Eye (tissue), 1 donor: ENCODE data around the gene LYPD4.
A peak's percentile ranks its signal among the peaks of the same experiment; 100 is the strongest.
"Not testable (repeated sequence)": the region's sequence is repeated elsewhere in the genome, so short reads cannot be mapped to it uniquely, and the experiment has no call there.

Experiments
- DNase-seq: peaks from one replicate; pipeline ENCODE4 v3.0.0-alpha.2; 2015

LYPD4 gene

DNA sequence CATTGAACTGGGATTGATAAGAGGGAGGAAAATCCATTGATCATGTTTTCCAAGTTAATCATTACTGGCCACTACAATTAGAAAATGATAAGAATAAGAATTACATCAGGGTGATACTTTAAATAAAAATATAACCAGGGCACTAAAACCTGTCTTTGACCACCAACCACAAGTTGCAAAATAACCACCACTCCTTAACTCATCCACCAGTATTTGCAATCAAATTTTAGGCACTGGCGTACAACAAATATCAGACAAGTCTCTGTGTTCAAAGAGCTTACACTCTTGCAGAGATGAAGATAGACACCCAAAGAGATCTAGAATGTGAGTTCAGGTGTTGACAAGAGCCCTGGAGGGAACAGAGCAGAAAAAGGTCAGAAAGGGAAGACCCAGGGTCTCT lies 47.6 kb downstream of the LYPD4 start:
- no peak for DNase-seq

DNA sequence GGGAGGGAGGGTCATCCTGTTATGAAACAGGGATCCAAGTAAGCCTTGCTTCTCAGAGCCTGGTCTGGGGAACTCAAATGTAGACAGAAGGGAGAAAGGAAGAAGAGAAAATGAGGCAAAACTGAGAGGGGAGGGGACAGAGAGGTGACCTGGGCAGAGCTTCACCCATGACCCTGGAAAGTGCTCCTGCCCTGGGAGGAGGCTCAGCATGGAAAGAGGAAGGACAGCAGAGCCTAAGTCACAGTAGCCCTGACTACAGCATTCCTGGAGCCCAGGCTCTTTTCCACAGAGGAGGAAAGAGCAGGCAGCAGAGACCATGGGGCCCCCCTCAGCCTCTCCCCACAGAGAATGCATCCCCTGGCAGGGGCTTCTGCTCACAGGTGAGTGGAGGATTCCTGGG lies 48.1 kb downstream of the LYPD4 start, which contains the start of gene CEACAM3:
Gene CEACAM3, plus strand, starts transcription at position 226 of the 400 bp plus-strand sequence. Its CDS starts 91 bp downstream, at position 317.
- DNase-seq, result no peak

DNA sequence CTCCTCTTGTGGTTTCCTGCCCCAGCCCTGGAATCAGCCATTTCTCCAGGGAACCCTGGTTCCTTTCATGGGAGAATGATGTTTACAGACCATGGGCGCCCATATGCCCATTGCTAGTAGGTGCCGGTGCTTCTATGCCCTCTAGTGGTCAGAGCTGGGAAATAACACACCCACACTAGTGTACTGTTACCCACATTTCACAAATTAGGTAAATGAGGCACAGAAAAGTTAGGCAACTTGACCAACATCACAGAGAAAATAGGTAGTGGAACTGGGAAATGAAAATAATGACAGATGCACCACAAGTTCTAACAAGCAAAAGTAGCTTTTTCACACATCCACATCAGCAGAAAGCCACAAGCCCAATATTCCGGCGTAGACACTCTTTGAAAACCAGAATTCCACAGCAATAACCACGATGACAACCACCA lies 49.4 kb downstream of the LYPD4 start:
- peak; percentile 48 for DNase-seq

DNA sequence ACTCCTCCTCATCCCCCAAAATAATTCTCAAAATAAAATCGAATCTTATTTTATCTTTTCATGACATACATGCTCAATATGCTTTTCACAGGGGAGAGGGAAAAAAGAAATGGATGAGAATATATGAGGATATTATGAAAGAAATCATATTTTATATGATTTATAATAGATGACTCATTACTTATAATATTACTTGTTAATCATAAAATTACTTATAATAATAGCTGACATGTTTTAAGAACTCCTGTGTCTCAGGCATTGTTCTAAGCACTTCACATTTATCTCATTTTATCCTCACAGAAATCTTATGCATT lies 51.1 kb downstream of the LYPD4 start:
- DNase-seq, result no peak

DNA sequence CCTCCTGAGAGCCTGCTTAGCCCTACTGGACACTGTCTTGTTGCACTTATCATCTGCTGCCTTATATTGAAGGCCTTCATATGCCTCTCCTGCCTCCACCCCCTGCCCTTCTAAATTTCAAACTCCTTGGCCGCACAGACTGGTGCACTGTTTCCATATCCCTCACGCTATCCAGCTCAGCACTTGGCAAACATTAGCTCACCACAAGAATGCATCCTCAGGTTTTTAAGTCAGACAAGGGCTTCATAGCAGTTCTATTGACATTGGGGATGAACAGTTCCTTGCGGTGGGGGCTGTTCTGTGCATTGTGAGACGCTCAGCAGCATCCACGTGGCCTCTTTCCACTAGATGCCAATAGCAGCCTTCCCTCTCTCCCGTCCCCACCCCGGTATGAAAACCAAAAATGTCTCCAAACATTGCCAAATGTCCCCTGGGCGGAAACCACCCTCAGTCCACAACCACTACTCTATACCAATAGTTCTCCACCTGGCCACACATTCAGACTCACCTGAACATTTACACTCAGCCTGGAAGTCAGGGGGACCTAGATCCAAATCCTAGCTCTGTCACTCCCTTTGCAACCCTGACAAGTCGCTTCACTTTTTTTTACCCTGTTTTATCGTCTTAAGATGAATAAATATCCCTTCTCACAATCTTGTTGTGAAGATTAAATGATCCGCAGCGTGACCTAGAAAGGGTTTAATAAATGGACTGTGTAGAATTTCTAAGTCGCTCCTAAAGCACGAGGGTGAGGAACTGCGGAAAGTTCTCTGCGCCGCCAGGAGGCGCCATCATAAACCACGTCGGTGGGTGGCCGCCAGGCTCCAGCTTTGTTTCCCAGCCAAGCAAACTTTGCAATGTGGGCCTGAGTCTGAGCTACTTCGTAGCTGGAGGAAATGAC lies 51.7 kb downstream of the LYPD4 start:
- peak; percentile 30 for DNase-seq

DNA sequence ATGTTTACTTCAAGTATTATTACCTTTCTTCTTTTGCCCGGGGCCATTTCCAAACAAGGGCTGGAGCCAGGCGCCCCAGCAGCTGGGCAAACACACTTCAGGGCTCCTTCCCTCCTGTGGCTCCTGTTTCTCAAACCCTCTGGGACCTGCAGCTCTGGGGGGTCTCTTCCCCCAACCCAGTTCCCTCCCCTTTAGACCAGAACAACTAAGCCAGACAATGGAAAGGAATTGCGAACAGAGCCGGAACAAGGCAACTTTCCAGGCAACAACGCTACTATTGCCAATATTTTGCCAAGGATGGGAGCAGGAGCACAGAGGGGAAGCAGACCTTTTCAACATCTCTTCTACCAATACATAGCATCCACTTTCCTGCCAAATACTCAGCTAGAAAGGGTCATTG lies 55.4 kb downstream of the LYPD4 start:
- not testable (repeated sequence) for DNase-seq

DNA sequence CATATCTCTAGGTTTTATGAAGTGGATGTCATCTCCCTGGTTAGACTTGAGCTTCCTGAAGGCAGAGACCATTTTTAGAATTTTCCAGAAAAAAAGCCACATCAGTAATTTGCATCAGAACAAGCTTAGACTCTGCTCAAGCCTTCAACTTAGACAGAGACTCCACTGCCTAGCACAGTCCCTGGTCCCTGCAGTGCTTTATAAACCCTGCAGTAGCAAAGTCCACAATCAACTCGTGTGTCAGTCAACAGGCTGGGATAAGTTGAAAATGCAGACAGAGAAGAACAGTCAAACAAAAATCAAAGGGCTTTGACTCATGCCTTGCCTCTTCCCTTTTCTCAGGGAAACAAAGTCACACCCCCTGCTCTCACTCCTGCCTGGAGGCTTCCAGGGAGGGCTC lies 56.0 kb downstream of the LYPD4 start:
- not testable (repeated sequence) for DNase-seq
